Cardiac muscle cell (in vitro differentiated cells and primary cell): Measurements from ENCODE around the gene BLVRA. TPM values are rescaled to one million over a fixed set of nuclear protein-coding genes. Genes with fewer than 3 reads are reported as not detected.

Experiments used
- DNase-seq, 2 donors: peaks; one replicate each; pipeline versions ENCODE4 v3.0.0 to v3.0.0-alpha.2; 2010 to 2017; ENCODE audit warnings: low read depth in 1 of 2, low spot score in 1 of 2
- H3K27ac ChIP-seq: fragments of 200-600 bp; sonication (generic); 2 replicates; pipeline ENCODE4 v1.5.1; 2016
- H3K27me3 ChIP-seq: fragments of 200-600 bp; sonication (generic); 2 replicates; pipeline ENCODE4 v1.6.0; 2016; ENCODE audit warnings: control low read depth
- H3K36me3 ChIP-seq: fragments of 200-600 bp; sonication (generic); 2 replicates; pipeline ENCODE4 v1.5.1; 2016; ENCODE audit warnings: control low read depth
- H3K4me1 ChIP-seq: fragments of 200-600 bp; sonication (generic); 2 replicates; pipeline ENCODE4 v1.8.1; 2017; ENCODE audit warnings: low read depth, mild to moderate bottlenecking, mixed run types
- H3K4me3 ChIP-seq: fragments of 200-600 bp; sonication (generic); 2 replicates; pipeline ENCODE4 v1.5.1; 2016; ENCODE audit warnings: mild to moderate bottlenecking
- H3K9me3 ChIP-seq: fragments of 200-600 bp; sonication (generic); 2 replicates; pipeline ENCODE4 v1.5.1; 2017; ENCODE audit warnings: low read depth, mild to moderate bottlenecking, control low read depth
- CTCF ChIP-seq: IDR thresholded peaks from 2 replicates; pipeline ENCODE4 v1.5.1; 2012; ENCODE audit warnings: low read depth, mild to moderate bottlenecking, low read length
- polyA plus RNA-seq: library from polyadenylated mRNA; unstranded; fragments of >200 nt; fragmentation: Nextera tagmentation; extraction: Ambion mirVana; gene quantifications from 2 replicates; pipeline ENCODE4 v1.2.1, GENCODE V29; 2016
- total RNA-seq: library from RNA; depleted of rRNA; stranded (reverse); fragments of >200 nt; gene quantifications from 2 replicates; pipeline ENCODE4 v1.2.3, GENCODE V29; 2016

Gene BLVRA
- total and polyA plus RNA-seq, 2 experiments from 2014 or later, result 34.0 to 84.4 TPM

- peaks cover 35% of the 10 kb centered on the region for H3K4me1 ChIP-seq
- TF ChIP-seq CTCF, result no peak
- H3K27me3 ChIP-seq, result no peaks in the 10 kb centered on the region
- no peak overlapping the region for H3K27ac ChIP-seq
- DNase-seq, result no peak
- H3K36me3 ChIP-seq, result no peaks in the 10 kb centered on the region
- no peaks in the 10 kb centered on the region for H3K9me3 ChIP-seq
- H3K4me3 ChIP-seq, result no peak overlapping the region
These were observed 8.8 kb downstream of the BLVRA start for GRCh38 chr7:43767311-43767710.

DNA sequence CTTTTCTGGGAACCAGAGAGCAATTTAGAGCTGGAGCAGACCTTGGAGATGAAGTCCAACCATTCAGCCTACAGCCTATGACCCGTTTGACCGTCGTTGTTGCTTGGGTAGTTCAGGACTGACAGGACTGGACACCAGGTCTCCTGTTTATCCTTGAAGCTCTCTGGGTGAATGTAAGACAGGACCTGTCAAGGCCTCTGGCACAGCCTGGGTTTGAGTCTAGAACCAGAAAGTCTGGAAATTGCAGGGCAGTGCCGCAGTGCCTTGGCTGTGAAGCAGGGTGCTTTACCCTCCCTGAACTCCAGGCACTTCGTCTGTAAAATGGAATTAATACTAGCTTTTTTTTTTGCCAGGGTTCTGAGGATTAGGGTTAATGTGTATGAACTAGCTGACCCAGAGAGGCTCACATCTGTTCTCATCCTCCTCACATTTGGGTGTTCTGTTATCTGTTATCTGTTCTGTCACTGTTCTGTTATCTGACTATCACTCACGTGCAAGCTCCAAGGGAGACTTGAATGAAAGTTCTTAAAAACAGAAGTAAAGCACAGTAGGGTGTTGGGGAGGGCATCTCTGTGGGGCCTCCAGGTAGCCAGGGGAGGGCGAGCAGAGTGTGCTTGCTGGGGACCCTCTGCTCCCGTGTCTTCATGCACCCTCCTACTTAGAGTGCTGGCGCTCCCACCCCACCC is 9.9 kb downstream of the BLVRA start:
- no peak for TF ChIP-seq CTCF
- DNase-seq, result no peak
- Histone ChIP-seq H3K4me3 (no peak overlapping the region), H3K27ac (peak overlapping the region; percentile 16), H3K27me3 (no peaks in the 10 kb centered on the region), H3K9me3 (no peaks in the 10 kb centered on the region), H3K4me1 (peaks cover 35% of the 10 kb centered on the region), H3K36me3 (no peaks in the 10 kb centered on the region)

DNA sequence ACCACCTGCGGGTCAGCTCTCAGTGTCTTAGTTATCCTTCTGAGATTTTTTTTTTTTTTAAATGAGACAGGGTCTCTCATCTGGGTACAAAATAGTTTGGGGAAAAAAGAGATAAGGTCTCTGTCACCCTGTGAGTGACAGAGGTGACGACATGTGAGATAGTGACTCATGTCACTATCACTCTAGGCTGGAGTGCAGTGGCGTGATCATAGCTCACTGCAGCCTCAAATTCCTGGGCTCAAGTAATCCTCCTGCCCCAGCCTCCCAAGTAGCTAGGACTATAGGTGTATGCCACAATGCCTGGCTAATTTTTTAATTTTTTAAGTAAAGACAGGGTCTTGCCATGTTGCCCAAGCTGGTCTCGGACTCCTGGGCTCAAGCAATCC is 10.4 kb downstream of the BLVRA start:
- Histone ChIP-seq H3K4me1 (peaks cover 33% of the 10 kb centered on the region), H3K27ac (no peak overlapping the region), H3K27me3 (no peaks in the 10 kb centered on the region), H3K9me3 (no peaks in the 10 kb centered on the region), H3K36me3 (no peaks in the 10 kb centered on the region), H3K4me3 (no peak overlapping the region)
- no peak for DNase-seq
- TF ChIP-seq CTCF, result no peak

GRCh38 chr7:43769281-43769680 is 10.8 kb downstream of the BLVRA start:
- TF ChIP-seq CTCF, result no peak
- H3K36me3 ChIP-seq, result no peaks in the 10 kb centered on the region
- H3K9me3 ChIP-seq, result no peaks in the 10 kb centered on the region
- H3K27me3 ChIP-seq, result no peaks in the 10 kb centered on the region
- no peak overlapping the region for H3K4me3 ChIP-seq
- H3K4me1 ChIP-seq, result peaks cover 30% of the 10 kb centered on the region
- DNase-seq, result no peak
- no peak overlapping the region for H3K27ac ChIP-seq

DNA sequence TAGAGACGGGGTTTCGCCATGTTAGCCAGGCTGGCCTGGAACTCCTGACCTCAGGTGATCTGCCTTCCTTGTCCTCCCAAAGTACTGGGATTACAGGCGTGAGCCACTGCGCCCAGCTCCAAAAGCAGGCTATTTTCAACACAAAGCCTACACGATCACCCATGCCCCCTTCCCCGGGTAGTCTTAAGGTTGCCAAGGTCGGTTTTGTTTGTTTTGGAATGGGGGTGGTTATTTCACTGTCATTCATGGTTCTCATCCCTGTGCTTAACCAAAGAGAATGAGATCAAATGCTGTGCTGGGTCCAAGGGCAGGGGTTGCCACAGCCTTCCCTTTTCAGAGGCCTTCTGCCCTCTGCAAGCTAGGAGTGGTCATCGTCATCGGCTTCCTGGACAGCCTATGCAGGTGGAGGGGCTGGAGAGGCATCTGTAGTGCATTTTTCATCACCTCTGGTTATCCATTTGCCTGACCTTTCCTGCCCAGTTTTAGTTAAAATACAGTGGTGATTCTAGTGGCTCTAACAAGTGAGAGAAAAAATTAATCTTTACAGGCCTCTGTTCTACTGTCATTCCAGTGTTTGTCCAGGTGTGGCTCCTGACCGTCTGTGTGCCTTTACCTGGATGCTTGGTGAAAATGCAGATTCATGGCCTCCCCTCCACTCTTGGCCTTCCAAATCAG is 11.4 kb downstream of the BLVRA start:
- Histone ChIP-seq H3K9me3 (no peaks in the 10 kb centered on the region), H3K36me3 (no peaks in the 10 kb centered on the region), H3K27ac (no peak overlapping the region), H3K27me3 (no peaks in the 10 kb centered on the region), H3K4me1 (peaks cover 24% of the 10 kb centered on the region), H3K4me3 (no peak overlapping the region)
- no peak for TF ChIP-seq CTCF
- DNase-seq, result no peak
